M059J (cell line): ENCODE measurements around the gene CDC42SE1. TPM values are rescaled to one million over a fixed set of nuclear protein-coding genes. Genes with fewer than 3 reads are reported as not detected.

ENCODE experiments used
- DNase-seq: peaks from one replicate; pipeline ENCODE4 v3.0.0-alpha.2; 2012; ENCODE audit warnings: low read depth
- total RNA-seq: library from RNA; depleted of rRNA; stranded (reverse); fragments of >200 nt; shearing (Covaris generic); gene quantifications from 2 replicates; pipeline ENCODE4 v1.2.3, GENCODE V29; 2014; rRNA removed

CDC42SE1 gene, protein sequence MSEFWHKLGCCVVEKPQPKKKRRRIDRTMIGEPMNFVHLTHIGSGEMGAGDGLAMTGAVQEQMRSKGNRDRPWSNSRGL
- total RNA-seq: 56.2 and 65.4 TPM in 2 replicates

- peak; percentile 80 for DNase-seq
Observed at GRCh38 chr1:151059109-151060006, at the start of gene CDC42SE1. TSS of gene CDC42SE1 (minus strand) at chr1:151059622. CDS start at chr1:151055730, 3,892 bp downstream.

DNA sequence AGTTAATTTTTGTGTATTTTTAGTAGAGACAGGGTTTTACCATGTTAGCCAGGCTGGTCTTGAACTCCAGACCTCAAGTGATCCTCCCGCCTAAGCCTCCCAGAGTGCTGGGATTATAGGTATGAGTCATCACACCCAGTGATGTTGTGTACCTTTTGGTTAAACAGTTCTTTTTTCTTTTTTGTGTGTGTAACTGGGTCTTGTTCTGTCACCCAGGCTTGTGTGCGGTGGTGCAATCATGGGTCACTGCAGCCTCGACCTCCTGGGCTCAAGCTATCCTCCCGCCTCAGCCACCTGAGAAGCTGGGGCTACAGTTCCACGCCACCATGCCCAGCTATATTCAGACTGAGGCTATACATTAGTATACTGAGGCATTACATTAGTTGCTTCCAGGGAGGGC lies 48.9 kb upstream of the CDC42SE1 start:
- DNase-seq: peak; percentile 32

DNA sequence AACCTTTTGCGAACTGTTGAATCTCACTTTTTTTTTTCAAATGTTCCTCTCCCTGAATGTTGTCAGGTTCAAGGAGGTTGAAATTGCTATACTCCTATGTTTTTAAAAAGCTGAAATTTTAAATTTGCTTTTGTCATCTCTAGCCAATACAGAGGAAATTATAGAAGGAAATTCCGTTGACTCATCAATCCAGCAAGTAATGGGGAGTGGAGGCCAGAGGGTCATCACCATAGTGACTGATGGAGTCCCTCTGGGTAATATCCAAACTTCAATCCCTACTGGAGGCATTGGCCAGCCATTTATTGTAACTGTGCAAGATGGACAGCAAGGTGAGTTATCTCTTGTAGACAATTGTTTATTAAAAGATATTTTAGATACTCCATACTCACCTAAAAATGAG lies 47.5 kb upstream of the CDC42SE1 start:
- DNase-seq: peak; percentile 72

GRCh38 chr1:151104630-151105029 lies 45.2 kb upstream of the CDC42SE1 start:
- no peak for DNase-seq

DNA sequence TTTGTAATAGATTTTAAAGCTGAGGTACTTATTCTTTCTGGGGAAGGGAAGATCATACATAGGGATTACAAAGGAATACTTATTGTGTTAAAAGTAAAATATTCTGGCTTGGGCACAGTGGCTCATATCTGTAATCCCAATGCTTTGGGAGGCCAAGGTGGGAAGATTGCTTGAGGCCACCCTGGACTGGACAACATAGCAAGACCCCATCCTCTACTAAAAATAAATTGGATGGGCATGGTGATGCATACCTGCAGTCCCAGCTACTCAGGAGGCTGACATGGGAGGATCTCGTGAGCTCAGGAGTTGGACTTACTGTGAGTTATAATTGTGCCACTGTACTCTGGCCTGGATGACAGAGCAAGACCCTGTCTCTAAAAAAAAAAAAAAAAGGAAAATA lies 38.7 kb upstream of the CDC42SE1 start:
- no peak for DNase-seq

DNA sequence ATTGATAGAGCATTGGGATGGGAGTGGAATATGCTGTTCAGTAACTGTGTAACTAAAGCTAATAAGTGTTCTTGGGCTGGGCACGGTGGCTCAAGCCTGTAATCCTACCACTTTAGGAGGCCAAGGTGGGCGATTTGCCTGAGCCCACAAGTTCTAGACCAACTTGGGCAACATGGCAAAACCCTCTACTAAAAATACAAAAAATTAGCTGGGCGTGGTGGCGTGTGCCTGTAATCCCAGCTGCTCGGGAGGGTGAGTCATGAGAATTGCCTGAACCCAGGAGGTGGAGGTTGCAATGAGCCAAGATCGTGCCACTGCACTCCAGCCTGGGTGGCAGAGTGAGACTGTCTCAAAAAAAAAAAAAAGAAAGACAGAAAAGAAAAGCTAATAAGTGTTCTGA lies 38.0 kb upstream of the CDC42SE1 start:
- peak; percentile 25 for DNase-seq

GRCh38 chr1:151085953-151086559 lies 26.6 kb upstream of the CDC42SE1 start:
- no peak for DNase-seq

DNA sequence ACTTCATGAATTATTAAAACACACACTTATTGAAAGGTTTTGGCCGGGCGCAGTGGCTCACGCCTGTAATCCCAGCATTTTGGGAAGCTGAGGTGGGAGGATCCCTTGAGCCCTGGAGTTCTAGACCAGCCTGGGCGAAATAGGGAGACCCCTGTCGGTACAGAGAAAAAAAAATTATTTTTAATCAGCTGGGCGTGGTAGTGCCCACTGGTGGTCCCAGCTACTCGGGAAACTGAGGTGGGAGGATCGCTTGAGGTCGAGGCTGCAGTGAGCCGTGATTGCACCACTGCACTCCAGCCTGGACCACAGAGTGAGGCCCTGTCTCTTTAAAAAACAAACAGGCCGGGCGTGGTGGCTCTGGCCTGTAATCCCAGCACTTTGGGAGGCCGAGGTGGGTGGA lies 12.8 kb upstream of the CDC42SE1 start:
- DNase-seq: no peak

DNA sequence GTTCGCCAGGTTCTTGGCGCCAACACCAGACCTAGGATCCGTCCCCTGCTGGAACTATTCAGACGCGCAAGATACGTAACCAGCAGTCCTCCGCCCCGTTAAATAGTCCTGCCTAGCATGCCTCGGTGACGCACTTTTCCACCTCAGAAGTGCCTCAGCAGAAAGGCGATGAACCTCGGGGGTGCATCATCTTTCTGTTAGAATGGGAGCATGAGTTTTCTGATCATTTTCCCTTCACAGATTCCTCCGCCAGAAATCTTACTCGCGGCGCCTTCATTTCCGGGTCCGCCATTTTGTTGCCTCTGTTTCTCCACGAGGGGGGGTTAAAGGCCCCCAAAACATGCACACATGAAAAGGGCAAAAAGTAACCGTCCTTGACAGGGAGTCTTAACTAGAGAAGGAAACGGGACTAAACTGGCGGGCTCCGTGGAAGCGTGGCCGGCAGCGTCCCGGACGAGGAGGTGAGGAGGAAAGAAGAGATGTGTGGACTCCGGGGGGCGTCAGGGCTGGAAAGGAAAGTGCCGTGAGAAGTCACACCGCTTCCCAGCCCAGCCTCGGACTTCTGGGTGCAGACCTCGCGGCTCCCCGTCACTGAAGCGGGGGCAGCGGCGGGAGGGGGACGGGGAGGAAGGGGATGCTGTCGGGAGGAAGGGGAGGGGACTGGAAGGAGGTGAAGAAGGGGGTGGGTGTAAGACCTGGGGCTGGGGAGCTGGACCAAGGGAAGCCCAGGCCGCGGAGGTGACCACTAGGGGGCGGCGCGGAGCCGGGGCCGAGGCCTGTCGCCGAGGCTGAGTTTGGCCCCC lies 11.3 kb upstream of the CDC42SE1 start, which contains the start of gene GABPB2:
Gene GABPB2 (plus strand): TSS at position 288 of the 803 bp plus-strand sequence. CDS start 17,429 bp downstream, outside the sequence.
- peak; percentile 95 for DNase-seq

DNA sequence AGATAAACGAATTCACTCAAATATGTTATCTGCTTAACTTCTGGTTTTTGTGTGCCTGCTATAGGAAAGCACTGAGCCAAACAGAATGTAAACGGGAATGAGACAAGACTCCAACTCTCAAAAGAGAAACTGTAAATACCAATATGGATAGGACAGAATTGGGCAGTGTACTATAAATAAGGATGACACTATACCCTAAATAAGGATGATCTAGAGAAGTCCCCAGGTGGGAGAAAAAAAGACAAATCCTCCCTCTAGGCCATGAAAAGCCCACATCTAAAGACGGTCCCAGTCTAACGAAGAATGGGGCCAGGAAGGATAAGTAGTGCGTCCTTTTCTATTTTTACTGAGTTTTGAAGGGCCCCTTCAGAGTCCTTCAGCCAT lies 9.7 kb upstream of the CDC42SE1 start:
- DNase-seq: no peak

DNA sequence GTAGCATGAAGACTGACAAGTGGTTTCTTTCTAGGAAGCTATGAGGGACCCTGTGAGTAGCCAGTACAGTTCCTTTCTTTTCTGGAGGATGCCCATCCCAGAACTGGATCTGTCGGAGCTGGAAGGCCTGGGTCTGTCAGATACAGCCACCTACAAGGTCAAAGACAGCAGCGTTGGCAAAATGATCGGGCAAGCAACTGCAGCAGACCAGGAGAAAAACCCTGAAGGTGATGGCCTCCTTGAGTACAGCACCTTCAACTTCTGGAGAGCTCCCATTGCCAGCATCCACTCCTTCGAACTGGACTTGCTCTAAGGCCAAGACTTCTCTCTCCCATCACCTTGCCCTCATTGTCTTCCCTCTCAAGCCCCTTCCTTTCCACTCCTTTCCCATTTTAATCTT lies 7.8 kb upstream of the CDC42SE1 start:
- no peak for DNase-seq

GRCh38 chr1:151065089-151065645 lies 5.7 kb upstream of the CDC42SE1 start:
- no peak for DNase-seq

DNA sequence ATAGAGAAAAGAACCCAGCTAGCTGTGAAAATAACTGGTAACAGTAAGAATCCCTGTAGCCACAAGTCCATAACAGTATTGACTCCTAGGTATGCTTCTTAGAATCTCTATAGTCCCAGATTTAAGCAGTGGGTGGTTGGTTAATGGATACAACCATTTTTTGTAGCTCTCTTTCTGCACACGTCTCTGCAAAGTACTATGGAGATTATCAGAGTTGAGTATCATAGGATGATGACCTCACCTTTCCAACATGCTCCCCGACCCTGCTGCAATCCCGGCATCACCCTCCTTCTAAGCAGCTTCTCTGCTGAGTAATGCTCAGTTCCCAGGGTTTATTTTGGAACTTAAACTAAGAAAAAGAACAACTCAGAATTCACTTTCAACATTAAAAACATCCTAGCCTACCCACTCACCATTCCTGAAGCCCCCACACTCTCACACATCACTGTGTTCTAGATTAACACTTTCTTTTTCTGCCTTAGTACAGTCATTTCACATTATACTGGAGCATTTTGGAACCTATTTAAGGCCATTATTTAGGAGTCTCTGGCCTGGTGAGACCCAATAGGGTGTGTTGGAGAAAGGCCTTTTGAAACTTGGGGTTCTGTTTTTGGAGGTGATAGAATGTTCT lies 3.4 kb upstream of the CDC42SE1 start:
- peak; percentile 87 for DNase-seq

DNA sequence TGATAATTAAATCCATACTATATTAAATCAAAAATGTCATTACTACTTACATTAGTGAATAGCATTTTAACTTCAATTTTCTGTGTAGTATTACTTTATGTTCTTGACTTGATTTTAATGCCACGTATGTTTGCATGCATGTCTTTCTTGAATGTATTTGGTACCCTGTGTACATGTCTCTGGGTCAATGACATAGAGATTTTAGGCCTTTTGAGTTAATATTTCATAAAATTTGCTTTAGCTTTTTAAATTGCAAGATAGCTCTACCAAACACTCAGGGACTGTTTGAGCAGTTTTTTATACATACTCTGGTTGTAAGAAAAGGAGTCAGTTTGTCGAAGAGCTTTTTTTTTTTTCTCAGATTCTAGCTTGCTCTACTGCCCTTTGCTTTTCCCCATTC lies 2.3 kb upstream of the CDC42SE1 start:
- no peak for DNase-seq

DNA sequence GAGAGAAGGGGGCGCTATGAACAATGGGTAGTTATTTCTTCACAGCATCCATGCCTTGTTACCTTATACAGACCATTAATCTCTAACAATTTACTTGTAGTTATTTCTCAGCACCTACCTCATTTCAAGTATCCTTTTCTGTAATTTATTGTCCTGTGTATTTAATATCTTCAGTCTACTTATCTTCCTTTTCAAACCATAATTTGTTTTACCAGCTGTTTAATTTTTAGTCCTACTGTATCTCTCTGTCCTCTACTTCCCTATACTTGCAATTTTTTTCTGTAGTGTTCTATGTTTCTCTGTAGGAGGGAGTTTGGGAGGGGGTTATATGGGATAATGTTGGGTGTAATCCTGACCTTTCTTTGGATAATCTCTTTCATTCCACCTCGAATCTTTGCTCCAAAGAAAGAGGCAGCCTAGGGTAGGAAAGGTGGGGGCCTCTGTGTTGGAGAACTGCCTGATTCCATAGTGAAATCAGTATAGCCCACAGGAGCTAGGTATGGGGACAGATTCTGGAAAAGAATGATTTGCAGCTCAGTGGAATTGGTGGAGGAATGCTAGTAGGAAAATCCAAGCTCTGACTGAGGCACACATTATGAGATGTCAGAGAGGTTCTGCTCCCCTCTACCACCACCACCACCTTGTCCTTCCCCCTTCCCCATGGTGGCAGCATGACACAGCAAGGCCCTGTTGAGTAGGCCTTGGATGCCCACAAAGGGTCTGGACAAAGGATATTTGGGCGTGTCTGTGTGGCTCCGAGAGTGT lies 1.4 kb upstream of the CDC42SE1 start:
- peak; percentile 47 for DNase-seq

GRCh38 chr1:151060007-151060656 lies 710 bp upstream of the CDC42SE1 start, which contains the start of gene MLLT11:
TSS of gene MLLT11 (plus strand) at chr1:151060397. CDS start at chr1:151067225, 6,828 bp downstream.
- peak; percentile 80 for DNase-seq

DNA sequence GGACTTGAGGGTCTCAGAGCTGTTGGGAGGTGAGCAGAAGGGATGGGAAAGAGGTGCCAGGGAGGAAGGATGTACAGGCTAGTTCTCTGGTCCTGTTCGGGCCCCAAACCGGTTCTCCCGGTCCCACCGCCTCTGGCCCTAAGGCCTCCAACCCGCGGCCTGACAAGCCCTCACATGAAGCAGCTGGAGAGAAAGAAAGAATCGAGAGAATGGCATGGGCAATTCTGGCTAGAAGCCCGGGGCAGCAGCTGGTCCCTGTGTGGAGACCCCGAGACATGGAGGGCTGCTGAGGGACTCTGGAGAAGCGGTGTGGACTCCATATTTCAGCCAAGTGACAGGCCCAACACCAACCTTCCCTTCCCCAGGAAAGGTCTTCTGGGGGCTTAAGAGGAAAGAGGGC lies 730 bp downstream of the CDC42SE1 start:
- DNase-seq: no peak

- no peak for DNase-seq
Observed at GRCh38 chr1:151056149-151056548, 3.3 kb downstream of the CDC42SE1 start.

DNA sequence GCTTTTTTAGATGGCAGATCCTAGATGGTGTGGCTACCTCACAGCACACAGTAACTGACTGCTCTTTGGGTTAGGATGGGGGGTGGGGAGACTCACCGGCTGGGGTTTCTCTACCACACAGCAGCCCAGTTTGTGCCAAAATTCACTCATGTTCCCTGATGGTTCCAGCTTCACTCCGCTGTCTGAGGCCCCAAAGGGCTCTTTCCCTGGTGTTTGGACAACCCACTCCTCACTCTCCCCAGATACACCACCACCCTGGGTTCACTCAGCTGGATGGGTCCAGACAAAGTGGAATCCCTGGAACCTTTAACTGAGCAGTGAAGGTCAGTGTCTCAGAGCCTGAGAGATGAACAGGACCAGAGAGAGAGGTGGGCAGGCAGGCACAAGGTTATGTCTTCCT lies 3.8 kb downstream of the CDC42SE1 start:
- no peak for DNase-seq
